ENCODE measurements around the gene MGAT3. TPM values are rescaled to one million over a fixed set of nuclear protein-coding genes. Genes with fewer than 3 reads are reported as not detected.
A peak's percentile ranks its signal among the peaks of the same experiment; 100 is the strongest.

The MGAT3 gene
- polyA plus RNA-seq, 3 donors, result 0.03 TPM; not detected in 2

- Mint-ChIP-seq H3K27me3 (ENCODE audit: low read depth in 3 of 3) (peaks cover 0 to 7% (median 0%) of the 10 kb centered on the region in 3 donors), H3K4me1 (peaks cover 50% of the 10 kb centered on the region), H3K9me3 (no peaks in the 10 kb centered on the region), H3K4me3 (peak overlapping the region; percentile 90 to 92), H3K27ac (peak overlapping the region; percentile 97 to 100 (median 99)), H3K36me3 (peaks cover 52 to 67% of the 10 kb centered on the region in 2 donors)
- Histone ChIP-seq H3K4me1 (ENCODE audit: control insufficient read depth in 1 of 2, insufficient read depth in 2 of 2, low read length in 2 of 2) (peaks cover 47 to 52% of the 10 kb centered on the region in 2 donors), H3K9ac (ENCODE audit: insufficient read depth, low read length, poor library complexity, severe bottlenecking) (peak overlapping the region; percentile 100), H3K9me3 (replicated peaks in 1 of 2; ENCODE audit: control insufficient read depth in 1 of 2, insufficient read depth in 1 of 2, low read length in 2 of 2) (no peaks in the 10 kb centered on the region), H2AFZ (ENCODE audit: insufficient read depth, low read depth, low read length, poor library complexity, severe bottlenecking) (peak overlapping the region; percentile 81), H3K79me2 (ENCODE audit: insufficient read depth, low read length) (peaks cover 71% of the 10 kb centered on the region), H3K36me3 (replicated peaks in 1 of 2; ENCODE audit: control insufficient read depth in 1 of 2, insufficient read depth in 2 of 2, low read length in 2 of 2) (peaks cover 56 to 64% of the 10 kb centered on the region in 2 donors), H3K4me2 (replicated peaks; ENCODE audit: extremely low read depth, low read length, poor library complexity, severe bottlenecking) (peak overlapping the region; percentile 84), H4K20me1 (ENCODE audit: insufficient read depth, low read length) (peaks cover 51% of the 10 kb centered on the region), H3K27ac (ENCODE audit: low read depth in 1 of 2, low read length in 2 of 2) (peak overlapping the region; percentile 95 to 96), H3K27me3 (ENCODE audit: control insufficient read depth in 2 of 2, insufficient read depth in 2 of 2, low read length in 2 of 2) (no peaks in the 10 kb centered on the region), H3K4me3 (replicated peaks in 1 of 3; ENCODE audit: low read depth in 2 of 3, low read length in 3 of 3) (peak overlapping the region; percentile 88 to 98 (median 96))
- WGBS (ENCODE audit: insufficient coverage), result 0% methylated on average over 46 of the region's 47 CpGs
- peak; percentile 23 for TF ChIP-seq CTCF (IDR thresholded peaks at IDR 0.05)
- intact Hi-C loops (cut with micrococcal nuclease), result loop anchor here (2.0 to 10.0 kb wide), 5 partner anchors 13 to 765 kb away; partner anchors contain the start of genes CBX7 (in 1 of the 2), MIEF1 (in 1 of the 2), RPS19BP1 (in 1 of the 2) and SUN2 (in 1 of the 2)
- DNase-seq, result peak in 2 of 3 donors; percentile 98 to 99
Observed at GRCh38 chr22:39519681-39520225, 62.9 kb downstream of the MGAT3 start.

- peaks cover 51% of the 10 kb centered on the region for H4K20me1 ChIP-seq (ENCODE audit: insufficient read depth, low read length)
- H3K4me3 Mint-ChIP-seq, result peak within 1 kb of the TSS; percentile 90 to 92
- intact Hi-C loops (cut with micrococcal nuclease), result loop anchor here (2.0 to 10.0 kb wide), 4 partner anchors 18 to 766 kb away; partner anchors contain the start of genes CBX7 (in 1 of the 2), MIEF1 (in 1 of the 2) and SUN2 (in 1 of the 2)
- peaks cover 47 to 67% of the 10 kb centered on the region in 2 donors for H3K36me3 Mint-ChIP-seq
- no peaks in the 10 kb centered on the region for H3K27me3 ChIP-seq (ENCODE audit: control insufficient read depth in 2 of 2, insufficient read depth in 2 of 2, low read length in 2 of 2)
- under 1% methylated on average over 61 of the region's 86 CpGs for WGBS (ENCODE audit: insufficient coverage)
- H2AFZ ChIP-seq (ENCODE audit: insufficient read depth, low read depth, low read length, poor library complexity, severe bottlenecking), result peak within 1 kb of the TSS; percentile 81
- peaks cover 52 to 64% of the 10 kb centered on the region in 2 donors for H3K36me3 ChIP-seq (replicated peaks in 1 of 2; ENCODE audit: control insufficient read depth in 1 of 2, insufficient read depth in 2 of 2, low read length in 2 of 2)
- peak within 1 kb of the TSS; percentile 84 for H3K4me2 ChIP-seq (replicated peaks; ENCODE audit: extremely low read depth, low read length, poor library complexity, severe bottlenecking)
- H3K27ac ChIP-seq (ENCODE audit: low read depth in 1 of 2, low read length in 2 of 2), result peak within 1 kb of the TSS; percentile 95 to 96
- H3K4me1 Mint-ChIP-seq, result peaks cover 56% of the 10 kb centered on the region
- H3K79me2 ChIP-seq (ENCODE audit: insufficient read depth, low read length), result peaks cover 70% of the 10 kb centered on the region
- TF ChIP-seq CTCF (IDR thresholded peaks at IDR 0.05), result no peak
- H3K4me3 ChIP-seq (replicated peaks in 1 of 3; ENCODE audit: low read depth in 2 of 3, low read length in 3 of 3), result peak within 1 kb of the TSS; percentile 88 to 98 (median 96)
- peak; percentile 86 to 99 (median 92) for DNase-seq
- H3K27me3 Mint-ChIP-seq (ENCODE audit: low read depth in 3 of 3), result peaks cover 0 to 7% (median 0%) of the 10 kb centered on the region in 3 donors
- H3K9me3 Mint-ChIP-seq, result no peaks in the 10 kb centered on the region
- H3K9me3 ChIP-seq (replicated peaks in 1 of 2; ENCODE audit: control insufficient read depth in 1 of 2, insufficient read depth in 1 of 2, low read length in 2 of 2), result no peaks in the 10 kb centered on the region
- peak within 1 kb of the TSS; percentile 100 for H3K9ac ChIP-seq (ENCODE audit: insufficient read depth, low read length, poor library complexity, severe bottlenecking)
- peak within 1 kb of the TSS; percentile 97 to 100 (median 99) for H3K27ac Mint-ChIP-seq
- peaks cover 54 to 59% of the 10 kb centered on the region in 2 donors for H3K4me1 ChIP-seq (ENCODE audit: control insufficient read depth in 1 of 2, insufficient read depth in 2 of 2, low read length in 2 of 2)
Observed at GRCh38 chr22:39520226-39521105, 63.7 kb downstream of the MGAT3 start, which contains the start of gene ATF4. TSS of gene ATF4 (plus strand) at chr22:39520562. CDS start at chr22:39521446, 884 bp downstream.
